T-helper 2 cell treated with Interferon-gamma antibody and Interleukin-4, amounts not matched to agents 100 ng/mL and 5 ng/mL, for 36 hours (primary cell): ENCODE measurements around the gene B4GALNT3. TPM values are rescaled to one million over a fixed set of nuclear protein-coding genes. Genes with fewer than 3 reads are reported as not detected.

Source experiments
- intact Hi-C: fragments of 100-400 bp; cut with micrococcal nuclease; formaldehyde crosslinking; loops from one replicate; pipeline ENCODE4 v1.15.1; 2023
- total RNA-seq: library from RNA; stranded (reverse); gene quantifications from 2 replicates; pipeline ENCODE4 v1.2.3, GENCODE V29; 2022

The B4GALNT3 gene
- total RNA-seq, 1 donor from 2014 or later: 15.6 TPM

DNA sequence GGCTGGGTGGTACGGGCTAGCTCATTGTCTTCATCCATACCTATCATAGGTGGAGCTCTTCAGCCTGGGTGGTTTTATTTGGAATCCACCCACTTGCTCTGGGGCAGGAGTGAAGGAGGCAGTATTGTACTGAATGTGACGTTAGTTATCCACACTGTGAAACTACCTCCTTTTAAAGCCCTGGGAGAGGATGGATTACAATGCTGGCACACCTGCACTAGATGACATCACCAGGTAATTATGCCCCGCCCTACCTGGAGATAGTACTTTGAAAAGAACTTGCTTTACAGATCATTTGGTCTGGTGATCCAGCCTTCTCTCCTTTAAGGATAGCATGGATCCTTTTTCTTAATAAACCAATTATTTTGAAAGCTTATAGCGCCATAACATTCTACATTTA, 78.0 kb downstream of the B4GALNT3 start:
- intact Hi-C loops: no loop called here

DNA sequence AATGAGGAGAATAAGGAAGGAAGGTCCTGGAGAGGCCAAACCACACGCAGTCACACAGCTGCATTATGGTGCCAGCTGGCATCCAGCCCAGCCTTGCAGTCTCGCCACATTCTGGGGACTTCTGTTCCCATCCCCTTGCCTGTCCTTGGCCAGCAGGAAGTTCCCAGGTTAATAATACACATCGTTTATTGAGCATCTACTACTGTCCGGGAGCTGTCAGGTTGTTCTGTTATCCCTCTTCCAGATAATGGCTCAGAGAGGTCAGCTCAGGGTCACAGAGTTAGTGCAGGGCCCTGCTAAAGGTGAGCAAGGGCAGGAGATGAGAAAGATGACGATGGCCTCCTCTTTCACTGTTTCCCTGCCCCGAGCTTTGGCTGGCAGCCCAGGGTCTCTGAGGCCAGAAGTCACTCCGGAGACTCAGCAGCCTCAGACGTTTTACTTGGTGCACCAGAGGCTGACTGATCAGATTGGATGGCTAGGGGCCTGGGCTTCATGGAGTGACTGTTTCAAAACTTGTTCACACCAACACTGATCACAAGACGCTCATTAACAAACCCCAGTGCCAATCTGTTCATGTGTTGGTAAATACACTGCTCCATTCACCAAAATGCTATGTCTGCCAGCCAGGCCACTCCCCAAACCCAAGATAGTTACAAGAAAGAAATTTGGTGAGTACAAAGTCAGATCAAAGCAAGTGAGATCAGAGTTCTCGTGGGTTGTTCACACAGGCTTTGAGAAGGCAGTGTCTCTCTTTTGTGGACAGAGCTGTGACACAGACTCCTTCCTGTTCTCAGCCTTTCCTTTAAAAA, 79.2 kb downstream of the B4GALNT3 start:
- intact Hi-C loops: no loop called here

- intact Hi-C loops: no loop called here
Measured at GRCh38 chr12:539540-540310, 80.0 kb downstream of the B4GALNT3 start.

DNA sequence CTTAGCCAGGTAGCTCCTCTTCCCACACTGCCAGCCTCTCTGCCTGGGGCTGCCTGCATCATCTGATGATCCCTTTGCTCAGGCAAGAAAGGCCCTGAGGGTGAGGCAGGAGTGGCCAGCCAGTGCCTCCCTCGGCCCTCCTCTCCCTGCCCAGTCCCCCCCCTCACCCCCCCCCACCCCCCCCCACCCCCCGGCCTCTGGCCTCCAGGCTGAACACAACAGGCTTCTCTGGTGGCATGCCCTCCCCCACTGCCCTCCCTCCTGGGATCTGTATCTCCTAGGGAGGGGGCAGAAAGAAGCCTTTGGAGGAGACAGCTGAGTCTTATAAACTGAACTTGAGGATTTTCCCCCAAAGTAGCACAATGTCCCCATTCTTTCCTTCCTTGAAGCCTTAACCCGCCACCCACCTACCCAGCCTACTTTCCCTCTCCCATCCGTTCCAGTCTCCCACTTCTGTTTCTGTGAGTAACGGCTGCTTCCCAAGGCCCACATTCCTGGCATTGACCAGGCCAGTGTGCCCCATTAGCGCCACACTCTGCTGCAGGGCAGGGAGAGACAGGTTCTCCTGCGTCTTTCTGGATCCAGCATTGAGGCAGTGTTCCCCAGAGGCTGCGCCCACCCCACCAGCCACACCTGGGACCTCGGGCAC, 82.1 kb downstream of the B4GALNT3 start:
- intact Hi-C loops: no loop called here

DNA sequence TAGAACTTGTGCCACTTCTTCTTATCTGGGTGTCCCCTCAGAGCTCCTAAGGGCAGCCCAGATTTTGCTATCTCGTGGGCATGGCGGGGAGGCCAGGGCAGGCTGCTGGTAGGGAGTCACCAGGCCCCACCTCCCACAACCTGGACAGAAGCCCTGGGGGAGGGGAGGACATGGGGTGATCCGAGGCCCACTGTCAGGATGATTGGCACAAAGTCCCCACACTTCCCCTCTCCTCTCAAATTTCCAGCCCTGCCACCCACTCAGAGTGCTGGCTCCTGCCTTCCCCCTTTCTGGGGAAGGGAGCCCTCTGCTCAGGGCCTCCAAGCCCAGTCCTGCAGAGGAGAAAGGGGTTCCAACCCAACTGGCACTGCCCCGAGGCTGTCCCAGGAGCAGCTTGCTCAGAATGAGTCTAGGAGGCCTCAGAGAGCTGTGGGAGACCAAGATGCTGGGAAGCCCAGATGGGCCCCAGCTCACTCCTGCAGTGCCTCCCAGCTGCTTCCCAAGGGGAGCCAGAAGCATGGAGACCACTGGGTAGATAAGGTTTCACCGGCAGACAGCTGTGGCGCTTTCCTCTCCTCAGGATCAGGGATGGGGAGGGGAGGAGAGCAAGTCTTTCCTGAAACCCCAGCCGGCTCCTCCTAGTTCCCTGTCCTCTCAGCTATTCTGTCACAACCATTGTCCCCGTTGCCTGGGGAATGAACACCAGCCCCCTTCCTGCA, 82.8 kb downstream of the B4GALNT3 start:
- intact Hi-C loops: no loop called here

- intact Hi-C loops: no loop called here
Measured at GRCh38 chr12:543114-543451, 83.3 kb downstream of the B4GALNT3 start.

DNA sequence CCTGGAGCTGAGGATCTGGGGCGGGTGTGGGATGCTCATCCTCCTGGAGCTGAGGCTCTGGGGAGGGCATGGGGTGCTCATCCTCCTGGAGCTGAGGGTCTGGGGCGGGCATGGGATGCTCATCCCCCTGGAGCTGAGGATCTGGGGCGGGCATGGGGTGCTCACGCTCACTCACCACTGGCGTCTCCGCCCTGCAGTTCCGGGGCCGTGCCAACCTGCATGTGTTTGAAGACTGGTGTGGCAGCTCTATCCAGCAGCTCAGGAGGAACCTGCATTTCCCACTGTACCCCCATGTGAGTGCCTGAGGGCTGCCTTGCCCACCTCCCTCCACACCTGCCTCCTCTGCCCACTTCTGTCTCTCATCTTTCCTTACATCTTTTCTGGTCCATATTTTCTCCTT, 84.4 kb downstream of the B4GALNT3 start:
- intact Hi-C loops: no loop called here

- intact Hi-C loops: no loop called here
Measured at GRCh38 chr12:544941-545635, 85.3 kb downstream of the B4GALNT3 start.

DNA sequence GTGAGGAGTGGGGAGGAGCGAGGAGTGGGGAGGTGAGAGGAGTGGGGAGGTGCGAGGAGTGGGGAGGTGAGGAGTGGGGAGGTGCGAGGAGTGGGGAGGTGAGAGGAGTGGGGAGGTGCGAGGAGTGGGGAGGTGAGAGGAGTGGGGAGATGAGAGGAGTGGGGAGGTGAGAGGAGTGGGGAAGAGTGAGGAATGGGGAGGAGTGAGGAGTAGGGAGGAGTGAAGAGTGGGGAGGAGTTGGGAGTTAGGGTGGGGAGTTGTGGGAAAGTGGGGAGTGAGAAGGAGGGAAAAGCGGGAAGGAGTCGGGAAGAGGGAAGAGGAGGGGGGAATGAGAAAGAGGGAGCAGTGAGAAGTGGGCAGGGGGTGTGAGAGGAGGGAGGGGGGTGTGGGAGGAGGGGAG, 86.1 kb downstream of the B4GALNT3 start:
- intact Hi-C loops: loop anchor here (1.0 to 2.0 kb wide), 2 partner anchors 91 to 104 kb away; no protein-coding TSS in a partner anchor

DNA sequence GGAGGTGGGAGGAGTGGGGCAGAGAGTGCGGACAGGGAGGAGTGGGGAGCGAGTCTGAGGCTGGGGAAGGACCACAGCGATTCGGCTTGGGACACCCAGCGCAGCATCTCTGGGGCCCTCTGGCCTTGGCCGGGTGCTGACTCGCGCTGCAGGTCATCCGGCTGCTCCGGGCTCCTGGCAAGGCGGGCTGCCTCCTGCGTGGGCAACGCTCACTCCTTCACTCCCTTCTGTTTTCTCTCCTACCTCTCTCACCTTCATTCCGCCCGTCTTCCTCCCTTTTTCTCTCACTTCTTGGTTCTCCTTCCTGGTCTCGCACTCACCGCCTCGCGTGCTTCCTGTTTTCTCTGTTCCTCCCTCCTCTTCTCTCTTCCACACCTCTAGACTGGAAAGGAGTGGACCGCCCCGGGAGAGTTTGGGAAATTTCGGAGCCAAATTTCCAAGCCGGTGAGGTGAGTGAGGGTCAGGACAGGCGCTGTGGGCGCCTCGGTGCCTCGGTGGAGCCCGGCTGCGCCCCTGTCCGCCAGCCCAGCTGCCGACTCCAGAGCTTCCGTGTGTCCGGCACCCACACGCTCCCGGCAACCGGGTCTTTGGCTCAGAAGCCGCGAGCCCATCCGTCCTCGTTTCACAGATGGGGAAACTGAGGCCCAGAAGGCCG, 86.7 kb downstream of the B4GALNT3 start:
- intact Hi-C loops: loop anchor here (1.0 to 2.0 kb wide), 2 partner anchors 92 to 104 kb away; no protein-coding TSS in a partner anchor

DNA sequence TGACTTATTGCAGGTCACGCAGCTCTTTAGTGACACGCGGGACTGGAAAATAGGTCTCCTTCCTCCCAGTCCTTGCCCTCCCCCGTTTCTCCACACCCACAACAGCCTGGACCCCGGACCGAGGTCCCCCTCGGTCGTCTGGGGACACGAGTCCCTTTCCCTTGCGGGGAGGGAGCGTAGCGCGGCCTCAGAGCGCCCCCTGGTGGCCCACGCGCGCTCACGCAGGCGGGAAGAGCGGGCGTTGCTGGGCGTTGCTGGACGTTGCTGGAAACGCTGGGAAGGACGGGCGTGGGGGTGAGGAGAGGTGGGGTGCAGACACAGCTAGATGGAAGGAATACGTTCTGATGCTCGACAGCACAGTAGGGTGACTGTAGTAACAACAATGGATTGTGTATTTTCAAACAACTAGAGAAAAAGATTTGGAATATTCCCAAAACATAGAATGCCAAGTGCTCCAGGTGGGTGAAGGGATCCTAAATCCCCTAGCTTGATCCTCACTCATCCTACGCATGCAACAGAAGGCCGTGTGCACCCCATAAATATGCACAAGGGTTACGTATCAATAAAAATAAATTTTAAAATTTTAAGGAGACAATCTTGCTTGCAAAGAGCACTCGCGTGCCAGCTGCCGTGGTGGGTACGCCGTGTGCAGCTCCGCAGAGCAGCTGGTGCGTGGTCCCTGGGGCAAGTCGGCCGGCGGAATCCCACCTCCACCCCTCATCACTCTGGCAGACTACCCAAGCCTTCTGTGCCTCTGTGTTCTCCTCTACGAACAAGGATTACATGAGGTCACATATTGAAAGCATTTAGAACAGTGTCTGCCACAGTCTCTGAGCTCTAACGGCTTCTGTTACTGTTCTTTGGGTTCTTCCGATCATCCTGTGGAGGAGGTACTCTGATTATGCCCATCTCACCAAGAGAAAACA, 87.4 kb downstream of the B4GALNT3 start:
- intact Hi-C loops: loop anchor here (1.0 to 2.0 kb wide), 2 partner anchors 92 to 105 kb away; no protein-coding TSS in a partner anchor

DNA sequence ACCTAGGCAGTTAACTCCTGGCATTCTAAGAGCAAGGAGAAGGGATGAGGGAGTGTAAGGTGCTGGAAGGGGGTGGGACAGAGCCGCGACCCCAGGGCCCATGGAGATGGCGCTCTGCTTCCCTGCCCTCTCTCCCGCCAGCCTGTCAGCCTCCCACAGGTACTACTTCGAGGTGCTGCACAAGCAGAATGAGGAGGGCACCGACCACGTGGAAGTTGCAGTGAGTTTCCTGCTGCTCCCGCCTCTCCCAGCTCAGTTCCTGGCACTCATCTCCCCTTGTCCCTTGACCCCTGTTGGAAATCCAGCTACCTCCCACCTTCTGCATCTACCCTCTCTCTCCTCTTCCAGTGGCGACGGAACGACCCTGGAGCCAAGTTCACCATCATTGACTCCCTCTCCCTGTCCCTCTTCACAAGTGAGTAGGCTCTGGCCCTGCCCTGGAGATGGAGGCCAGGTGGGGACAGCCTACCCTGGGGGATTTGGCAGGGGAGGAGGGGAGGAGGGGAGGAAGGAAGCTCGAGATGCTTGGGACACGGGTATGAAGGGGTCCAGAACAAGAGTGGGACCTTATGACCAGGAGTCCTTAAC, 88.2 kb downstream of the B4GALNT3 start:
- intact Hi-C loops: loop anchor here (2.0 kb wide), 1 partner anchor 93 kb away; no protein-coding TSS in a partner anchor

- intact Hi-C loops: no loop called here
Measured at GRCh38 chr12:549476-550082, 89.8 kb downstream of the B4GALNT3 start.

- intact Hi-C loops: no loop called here
Measured at GRCh38 chr12:550473-551260, 90.9 kb downstream of the B4GALNT3 start.

DNA sequence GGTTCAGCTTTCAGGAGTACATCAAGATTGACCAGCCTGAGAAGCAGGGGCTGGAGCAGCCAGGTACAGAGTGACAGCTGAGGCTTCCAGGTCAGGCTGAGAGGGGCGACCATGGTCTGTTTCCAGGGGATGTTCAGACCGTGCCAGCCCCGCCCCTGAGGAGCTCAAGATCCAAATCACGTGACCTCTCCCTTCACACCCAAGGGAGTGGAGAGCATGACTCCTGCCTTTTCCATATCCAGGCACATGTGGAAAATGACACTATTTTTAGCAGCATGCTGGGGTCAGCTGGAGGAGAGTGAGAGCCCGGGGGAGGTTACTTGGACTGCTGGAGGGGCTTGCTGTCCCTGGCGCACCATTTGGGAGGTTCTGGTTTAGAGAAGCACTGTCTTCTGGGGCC, 92.7 kb downstream of the B4GALNT3 start:
- intact Hi-C loops: loop anchor here (2.0 kb wide), 1 partner anchor 164 kb away; the partner anchor contains the start of gene KDM5A

DNA sequence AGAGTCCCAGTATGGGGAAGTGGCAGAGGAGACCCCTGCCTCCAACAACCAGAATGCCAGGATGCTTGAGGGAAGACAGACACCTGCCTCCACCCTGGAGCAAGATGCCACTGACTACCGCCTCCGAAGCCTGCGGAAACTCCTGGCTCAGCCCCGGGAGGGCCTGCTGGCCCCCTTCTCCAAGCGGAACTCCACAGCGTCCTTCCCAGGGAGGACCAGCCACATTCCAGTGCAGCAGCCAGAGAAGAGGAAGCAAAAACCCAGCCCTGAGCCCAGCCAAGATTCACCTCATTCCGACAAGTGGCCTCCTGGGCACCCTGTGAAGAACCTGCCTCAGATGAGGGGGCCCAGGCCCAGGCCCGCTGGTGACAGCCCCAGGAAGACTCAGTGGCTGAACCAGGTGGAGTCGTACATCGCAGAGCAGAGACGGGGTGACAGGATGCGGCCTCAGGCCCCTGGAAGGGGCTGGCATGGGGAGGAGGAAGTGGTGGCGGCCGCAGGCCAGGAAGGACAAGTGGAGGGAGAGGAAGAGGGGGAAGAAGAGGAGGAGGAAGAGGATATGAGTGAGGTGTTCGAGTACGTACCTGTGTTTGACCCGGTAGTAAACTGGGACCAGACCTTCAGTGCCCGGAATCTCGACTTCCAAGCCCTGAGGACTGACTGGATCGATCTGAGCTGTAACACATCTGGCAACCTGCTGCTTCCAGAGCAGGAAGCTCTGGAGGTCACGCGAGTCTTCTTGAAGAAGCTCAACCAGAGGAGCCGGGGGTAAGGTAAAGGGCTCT, 93.7 kb downstream of the B4GALNT3 start:
- intact Hi-C loops: loop anchor here (2.0 kb wide), 1 partner anchor 165 kb away; the partner anchor contains the start of gene KDM5A

- intact Hi-C loops: no loop called here
Measured at GRCh38 chr12:554001-554285, 94.2 kb downstream of the B4GALNT3 start.
